WTC11 (cell line): ENCODE measurements around the gene ZDBF2.

Experiments used
- AFF4 ChIP-seq: sonication (generic); formaldehyde crosslinking; IDR thresholded peaks from 2 replicates; pipeline ENCODE4 v1.8.1; 2023; ENCODE audit warnings: mild to moderate bottlenecking, missing genetic modification reagents, borderline replicate concordance
- CREB1 ChIP-seq: sonication (generic); formaldehyde crosslinking; IDR thresholded peaks from 2 replicates; pipeline ENCODE4 v1.8.0; 2023; ENCODE audit warnings: mild to moderate bottlenecking, missing genetic modification reagents
- CTCF ChIP-seq: fragments of 200-600 bp; IDR thresholded peaks from 2 replicates; pipeline ENCODE4 v1.8.0; 2022; ENCODE audit warnings: antibody characterized with exemption
- FOXP4 ChIP-seq: sonication (generic); formaldehyde crosslinking; IDR thresholded peaks from 2 replicates; pipeline ENCODE4 v1.8.0; 2022; ENCODE audit warnings: mild to moderate bottlenecking, missing genetic modification reagents
- NR2C2 ChIP-seq: sonication (generic); formaldehyde crosslinking; IDR thresholded peaks from 2 replicates; pipeline ENCODE4 v1.8.0; 2022; ENCODE audit warnings: mild to moderate bottlenecking, missing genetic modification reagents
- NR3C1 ChIP-seq: sonication (generic); formaldehyde crosslinking; conservative IDR thresholded peaks from 2 replicates; pipeline ENCODE4 v1.8.1; 2023; ENCODE audit warnings: low read depth, mild to moderate bottlenecking, missing genetic modification reagents
- STAT6 ChIP-seq: sonication (generic); formaldehyde crosslinking; conservative IDR thresholded peaks from 2 replicates; pipeline ENCODE4 v1.8.1; 2023; ENCODE audit warnings: mild to moderate bottlenecking, low read depth, missing genetic modification reagents, moderate library complexity
- ZNF121 ChIP-seq: sonication (generic); formaldehyde crosslinking; IDR thresholded peaks from 2 replicates; pipeline ENCODE4 v1.8.0; 2023; ENCODE audit warnings: missing genetic modification reagents
- ZNF671 ChIP-seq: fragments of 250-450 bp; sonication (Bioruptor Pico); IDR thresholded peaks from 2 replicates; pipeline ENCODE4 v1.8.0; 2021; ENCODE audit warnings: mild to moderate bottlenecking

GRCh38 chr2:206353685-206354084 lies 79.2 kb downstream of the ZDBF2 start:
- TF ChIP-seq CTCF: no peak
- TF ChIP-seq AFF4: no peak
- TF ChIP-seq ZNF121 (CRISPR knock-in tag): no peak
- TF ChIP-seq CREB1 (CRISPR knock-in tag): no peak
- TF ChIP-seq ZNF671: no peak
- no peak for TF ChIP-seq NR2C2 (CRISPR knock-in tag)
- no peak for TF ChIP-seq FOXP4 (CRISPR knock-in tag)
- no peak for TF ChIP-seq NR3C1 (CRISPR knock-in tag)
- no peak for TF ChIP-seq STAT6
